ENCODE data around the gene LPP.

DNA sequence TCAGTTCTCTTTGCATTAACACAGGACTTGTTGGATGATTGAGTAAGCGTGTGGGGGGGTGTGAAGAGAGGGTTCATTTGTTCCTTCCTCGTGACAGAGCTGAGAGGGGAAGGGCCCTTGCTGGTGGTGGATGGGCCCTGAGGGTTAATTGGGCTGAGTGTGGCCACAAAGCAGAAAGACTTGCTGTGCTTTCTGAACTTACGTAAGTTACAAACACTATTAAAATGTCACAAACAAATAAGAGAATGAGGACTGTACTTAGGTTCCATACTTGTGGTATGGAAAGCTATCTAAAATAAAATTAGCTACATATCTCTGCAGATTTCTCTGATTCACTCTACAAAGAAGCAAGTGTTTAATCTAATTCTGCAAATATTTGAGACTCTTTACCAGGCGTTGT lies 231.3 kb downstream of the LPP start:
- no peak for TF ChIP-seq ELF4 (IDR thresholded peaks at IDR 0.05)
- TF ChIP-seq L3MBTL2 (conservative IDR thresholded peaks at IDR 0.05), result no peak
- no peak for TF ChIP-seq BHLHE40 (IDR thresholded peaks at IDR 0.05; ENCODE audit: borderline replicate concordance)
- no peak for TF ChIP-seq ARNT (IDR thresholded peaks at IDR 0.05)
- no peak for TF ChIP-seq NFRKB (IDR thresholded peaks at IDR 0.05)
